GM21825 (cell line): ENCODE results near the gene C22orf39.
A peak's percentile ranks its signal among the peaks of the same experiment; 100 is the strongest.
"Not testable (repeated sequence)": the region's sequence is repeated elsewhere in the genome, so short reads cannot be mapped to it uniquely, and the experiment has no call there.

ENCODE experiments used
- ATAC-seq: cut with Tn5 transposase; IDR thresholded peaks from one replicate; pipeline ENCODE4 v1.9.1; 2021; ENCODE audit warnings: mild to moderate bottlenecking, moderate library complexity; ENCODE audit not compliant: unreplicated experiment

C22orf39 gene

GRCh38 chr22:19455033-19455432 lies 7.5 kb upstream of the C22orf39 start:
- ATAC-seq: no peak

GRCh38 chr22:19454156-19454555 lies 6.6 kb upstream of the C22orf39 start:
- no peak for ATAC-seq

- ATAC-seq: no peak
Observed at GRCh38 chr22:19453718-19454117, 6.2 kb upstream of the C22orf39 start.

- no peak for ATAC-seq
Observed at GRCh38 chr22:19451570-19451969, 4.1 kb upstream of the C22orf39 start.

GRCh38 chr22:19450363-19451175 lies 3.1 kb upstream of the C22orf39 start:
- ATAC-seq: no peak

GRCh38 chr22:19449422-19449767 lies 1.9 kb upstream of the C22orf39 start:
- no peak for ATAC-seq

GRCh38 chr22:19448739-19449421 lies 1.4 kb upstream of the C22orf39 start:
- ATAC-seq: peak; percentile 32

- peak; percentile 27 for ATAC-seq
Observed at GRCh38 chr22:19448076-19448607, 631 bp upstream of the C22orf39 start.

GRCh38 chr22:19446603-19447329 lies 745 bp downstream of the C22orf39 start:
- no peak for ATAC-seq

GRCh38 chr22:19445279-19445982 lies 2.1 kb downstream of the C22orf39 start:
- ATAC-seq: not testable (repeated sequence)

- ATAC-seq: no peak
Observed at GRCh38 chr22:19443544-19444211, 3.8 kb downstream of the C22orf39 start.

- ATAC-seq: no peak
Observed at GRCh38 chr22:19442166-19442565, 5.3 kb downstream of the C22orf39 start.

GRCh38 chr22:19440411-19441195 lies 6.9 kb downstream of the C22orf39 start:
- no peak for ATAC-seq

GRCh38 chr22:19438298-19438697 lies 9.2 kb downstream of the C22orf39 start:
- no peak for ATAC-seq

GRCh38 chr22:19436444-19437161 lies 10.9 kb downstream of the C22orf39 start:
- ATAC-seq: not testable (repeated sequence)

- ATAC-seq: no peak
Observed at GRCh38 chr22:19434829-19435580, 12.5 kb downstream of the C22orf39 start.

- ATAC-seq: no peak
Observed at GRCh38 chr22:19434401-19434800, 13.1 kb downstream of the C22orf39 start.
